HepG2 (cell line): ENCODE data around the gene SEMA7A. TPM values are rescaled to one million over a fixed set of nuclear protein-coding genes. Genes with fewer than 3 reads are reported as not detected.

Experiments used
- ATAC-seq: fragments of 200-7000 bp; cut with Tn5 transposase; 3 replicates; pipeline ENCODE4 v1.9.1; 2020; ENCODE audit warnings: mild to moderate bottlenecking, moderate library complexity
- BruUV-seq: library from RNA; stranded (reverse); fragments of 400-500 nt; replicated peaks from 2 replicates; lab custom pipeline; 2021; lab: Mats Ljungman, UMichigan
- CTCF ChIA-PET: fragments of 300-600 bp; formaldehyde crosslinking; extraction: SDS; loops from one replicate; lab custom pipeline; 2021; ENCODE audit warnings: low total read pairs, inconsistent platforms, low intra/inter-chr PET ratio; lab: Yijun Ruan, JAX
- POLR2A ChIA-PET: fragments of 350-600 bp; sonication (Branson Sonifier 250); formaldehyde crosslinking; loops from one replicate; lab custom pipeline; 2020; ENCODE audit warnings: antibody characterized with exemption, inconsistent platforms; lab: Yijun Ruan, JAX
- DNase-seq: peaks from one replicate; pipeline ENCODE4 v3.0.0-alpha.2; 2015; ENCODE audit warnings: low spot score
- FAIRE-seq: peaks from 3 replicates; lab custom pipeline; 2011; peaks lifted over from hg19 to GRCh38; lab: Jason Lieb, UNC
- H2AFZ ChIP-seq: one replicate; pipeline ENCODE4 v1.6.1; 2011; ENCODE audit warnings: low read length, inconsistent platforms
- H3K27ac ChIP-seq: fragments of 300-600 bp; 3 replicates; pipeline ENCODE4 v1.8.0; 2011; ENCODE audit warnings: mixed run types, mild to moderate bottlenecking, mixed read lengths, low read length, inconsistent platforms; ENCODE audit not compliant: insufficient read depth; ENCODE audit errors: extremely low read length
- H3K27me3 ChIP-seq, 2 experiments: fragments of 200-600 bp in 1 of 2; 2 replicates in 1 of 2; 3 replicates in 1 of 2; pipeline versions ENCODE4 v1.6.0 to v1.8.0; 2011; ENCODE audit warnings: low read length in 2 of 2, mild to moderate bottlenecking in 2 of 2, moderate library complexity in 2 of 2, inconsistent platforms in 1 of 2; ENCODE audit not compliant: insufficient read depth in 2 of 2, control insufficient read depth in 1 of 2
- H3K36me3 ChIP-seq, 2 experiments: fragments of 200-600 bp in 1 of 2; replicated peaks in 1 of 2; 2 replicates in 1 of 2; 3 replicates in 1 of 2; pipeline versions ENCODE4 v1.5.1 to v1.8.0; 2011; ENCODE audit warnings: low read length in 2 of 2, inconsistent platforms in 1 of 2; ENCODE audit not compliant: insufficient read depth in 2 of 2, control insufficient read depth in 1 of 2
- H3K4me1 ChIP-seq: 2 replicates; pipeline ENCODE4 v1.5.1; 2012; ENCODE audit warnings: low read length, inconsistent platforms; ENCODE audit not compliant: insufficient read depth
- H3K4me2 ChIP-seq: 2 replicates; pipeline ENCODE4 v1.6.0; 2011; ENCODE audit warnings: low read depth, low read length, inconsistent platforms
- H3K4me3 ChIP-seq, 3 experiments: fragments of 200-600 bp in 1 of 3; sonication (generic), shearing (Covaris generic) in 1 of 3; replicated peaks in 1 of 3; 2 replicates each; pipeline ENCODE4 v1.5.1; 2011 to 2016; ENCODE audit warnings: low read length in 3 of 3, inconsistent platforms in 2 of 3, low read depth in 2 of 3, mild to moderate bottlenecking in 2 of 3, control low read depth in 1 of 3, mixed read lengths in 1 of 3; ENCODE audit not compliant: insufficient read depth in 1 of 3
- H3K79me2 ChIP-seq: one replicate; pipeline ENCODE4 v1.6.1; 2011; ENCODE audit warnings: low read length, inconsistent platforms; ENCODE audit not compliant: insufficient read depth
- H3K9ac ChIP-seq: 2 replicates; pipeline ENCODE4 v1.6.0; 2011; ENCODE audit warnings: mild to moderate bottlenecking, low read depth, low read length, inconsistent platforms; ENCODE audit not compliant: insufficient read depth
- H3K9me3 ChIP-seq: 2 replicates; pipeline ENCODE4 v1.5.1; 2012; ENCODE audit warnings: mild to moderate bottlenecking, low read length
- H4K20me1 ChIP-seq: 2 replicates; pipeline ENCODE4 v1.6.0; 2011; ENCODE audit warnings: inconsistent platforms, mild to moderate bottlenecking, low read length, moderate library complexity; ENCODE audit not compliant: insufficient read depth
- CBX1 ChIP-seq: IDR thresholded peaks from one replicate; pipeline ENCODE4 v1.6.1; 2016; ENCODE audit warnings: antibody characterized with exemption, low read depth
- GABPA ChIP-seq, 2 experiments: IDR thresholded peaks; 2 replicates each; pipeline ENCODE4 v1.6.1; 2011 to 2016; ENCODE audit warnings: low read depth in 2 of 2, low read length in 1 of 2, missing biosample characterization in 1 of 2, missing genetic modification characterization in 1 of 2
- GABPB1 ChIP-seq: IDR thresholded peaks from 2 replicates; pipeline ENCODE4 v1.6.1; 2016; ENCODE audit warnings: mild to moderate bottlenecking, missing genetic modification reagents, moderate library complexity, missing compliant biosample characterization
- NFIB ChIP-seq: sonication (generic); formaldehyde crosslinking; IDR thresholded peaks from 2 replicates; pipeline ENCODE4 v1.9.0; 2021; ENCODE audit warnings: missing genetic modification reagents, mild to moderate bottlenecking, borderline replicate concordance
- SMAD3 ChIP-seq: sonication (generic); formaldehyde crosslinking; IDR thresholded peaks from 2 replicates; pipeline ENCODE4 v1.4.0; 2020; ENCODE audit warnings: missing genetic modification reagents
- ZNF143 ChIP-seq: sonication (generic); formaldehyde crosslinking; IDR thresholded peaks from 2 replicates; pipeline ENCODE4 v1.4.0; 2020; ENCODE audit warnings: missing genetic modification reagents
- ZNF205 ChIP-seq: IDR thresholded peaks from 2 replicates; pipeline ENCODE4 v1.6.1; 2018; ENCODE audit warnings: missing biosample characterization, missing genetic modification reagents
- ZNF468 ChIP-seq: sonication (generic); formaldehyde crosslinking; IDR thresholded peaks from 2 replicates; pipeline ENCODE4 v1.8.0; 2022; ENCODE audit warnings: mild to moderate bottlenecking, moderate library complexity, missing genetic modification reagents
- ZNF672 ChIP-seq: sonication (generic); formaldehyde crosslinking; IDR thresholded peaks from 2 replicates; pipeline ENCODE4 v1.8.1; 2022; ENCODE audit warnings: missing genetic modification reagents
- ZNF777 ChIP-seq: sonication (generic); formaldehyde crosslinking; IDR thresholded peaks from 2 replicates; pipeline ENCODE4 v1.4.0; 2020; ENCODE audit warnings: missing genetic modification reagents
- WGBS: methylation state at CpG from one replicate; pipeline ENCODE4 v1.1.6; 2017; ENCODE audit warnings: low lambda C conversion rate; 5-methylcytosine and 5-hydroxymethylcytosine counted together
- in situ Hi-C: cut with HindIII; loops from 2 replicates; pipeline ENCODE4 v1.10.0; 2017; ENCODE audit warnings: low pct_unique_long_range_greater_than_20kb; ENCODE audit not compliant: extremely low pct_ligation_motif_present
- intact Hi-C: fragments of 100-400 bp; cut with micrococcal nuclease; formaldehyde crosslinking; loops from one replicate; pipeline ENCODE4 v1.10.0; 2022; ENCODE audit not compliant: unreplicated experiment
- polyA plus RNA-seq, 8 experiments: library from polyadenylated mRNA; depleted of rRNA in 3 of 8; stranded (reverse) in 7 of 8; unstranded in 1 of 8; fragments of >200 nt; fragmentation: Illumina TruSeq in 4 of 8; extraction: Trizol in 4 of 8; gene quantifications; 2 replicates each; pipeline versions ENCODE4 v1.2.1 to v1.2.3, GENCODE V29; 2011 to 2016; ENCODE audit warnings: low read depth in 4 of 8, missing spikeins in 1 of 8, mixed read lengths in 1 of 8; ENCODE audit not compliant: insufficient read depth in 1 of 8
- total RNA-seq, 5 experiments: library from RNA; depleted of rRNA; stranded (reverse); fragments of >200 nt; fragmentation: Illumina TruSeq; extraction: Trizol; gene quantifications; 2 replicates each; pipeline ENCODE4 v1.2.3, GENCODE V29; 2016; ENCODE audit warnings: low read depth in 1 of 5
- TF ChIP-seq, protein P1 (sequence below): sonication (generic); formaldehyde crosslinking; IDR thresholded peaks from 2 replicates; pipeline ENCODE4 v1.5.1; 2020; ENCODE audit warnings: mild to moderate bottlenecking, missing genetic modification reagents, borderline replicate concordance
- TF ChIP-seq, protein P2 (sequence below): sonication (generic); formaldehyde crosslinking; IDR thresholded peaks from 2 replicates; pipeline ENCODE4 v1.8.0; 2022; ENCODE audit warnings: mild to moderate bottlenecking, missing genetic modification reagents, moderate library complexity
- TF ChIP-seq, protein P3 (sequence below): sonication (generic); formaldehyde crosslinking; IDR thresholded peaks from 2 replicates; pipeline ENCODE4 v1.5.0; 2020; ENCODE audit warnings: mild to moderate bottlenecking, missing genetic modification reagents

The SEMA7A gene
- total and polyA plus RNA-seq, 2 of the 13 experiments (the other 11 are each of a cell fraction or from before 2014, with no cell fraction given): 9.0 to 15.8 TPM

GRCh38 chr15:74428442-74428787 lies 5.3 kb downstream of the SEMA7A start:
- Histone ChIP-seq H3K36me3 (peaks cover 0 to 1% of the 10 kb centered on the region in 2 experiments; a peak in 3 of 5 replicates), H3K27ac (no peak overlapping the region), H3K4me2 (no peak overlapping the region), H4K20me1 (peaks cover 19% of the 10 kb centered on the region), H2AFZ (no peak overlapping the region), H3K27me3 (no peaks in the 10 kb centered on the region), H3K4me1 (peaks cover 94% of the 10 kb centered on the region), H3K79me2 (peaks cover 66% of the 10 kb centered on the region), H3K9ac (no peak overlapping the region), H3K9me3 (no peaks in the 10 kb centered on the region), H3K4me3 (no peak overlapping the region)
- no peak for ATAC-seq
- 96% methylated on average over 5 of the region's 5 CpGs for WGBS
- BruUV-seq: no TSS peak
- intact Hi-C loops: no loop called here
- ChIA-PET POLR2A (interaction anchor here (1.4 to 9.8 kb wide), 3 partner anchors 16 to 33 kb away, joined by 3 to 140 read pairs (median 4); partner anchors contain the start of gene UBL7), CTCF (no interaction called here)
- no peak for DNase-seq
- in situ Hi-C loops: no loop called here
- TF ChIP-seq ZNF143 (CRISPR knock-in tag) (no peak), ZNF672 (no peak), CBX1 (no peak), ZNF205 (CRISPR knock-in tag) (no peak)
- no peak for FAIRE-seq

DNA sequence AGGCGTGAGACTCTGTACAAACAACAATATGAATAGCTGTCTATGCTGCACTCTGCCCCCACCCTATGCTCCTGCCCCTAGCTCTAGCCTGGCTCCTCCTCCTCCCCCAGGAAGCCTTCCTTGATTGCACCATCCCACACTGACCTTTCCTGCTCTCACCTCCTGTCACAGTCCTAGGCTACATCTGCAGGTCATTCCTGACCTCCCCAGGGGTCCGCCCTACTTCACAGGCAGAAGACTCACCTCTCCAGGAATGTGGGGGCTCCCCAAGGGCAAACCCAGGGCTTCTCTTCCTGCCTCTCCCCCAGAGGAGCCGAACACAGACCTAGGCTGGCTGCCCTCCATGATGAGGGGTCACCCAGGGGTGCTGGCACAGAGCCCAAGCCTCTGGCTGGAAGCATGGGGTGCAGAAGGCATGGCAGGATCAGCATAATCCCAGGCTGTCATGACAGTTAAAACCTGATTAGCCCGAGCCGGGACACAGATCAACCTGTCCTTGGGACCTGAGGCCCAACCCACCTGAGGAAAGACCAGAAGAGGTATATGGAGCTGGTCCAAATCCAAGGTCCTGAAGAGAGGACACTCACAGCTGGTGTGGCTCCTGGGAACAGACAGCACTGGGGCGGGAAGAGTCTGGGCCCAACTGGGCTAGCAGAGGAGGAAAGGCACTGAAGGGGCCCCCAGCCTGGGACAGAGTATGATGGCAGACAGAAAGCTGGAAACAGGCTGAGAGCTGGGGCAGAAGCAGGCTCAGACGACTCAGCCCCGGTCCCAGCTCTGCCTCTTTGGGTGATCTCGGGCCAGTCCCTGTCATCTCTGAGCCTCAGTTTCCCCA lies 5.9 kb downstream of the SEMA7A start:
- H3K27ac ChIP-seq: peak overlapping the region; percentile 33
- ChIA-PET CTCF (no interaction called here), POLR2A (interaction anchor here (0.8 to 9.8 kb wide), 3 partner anchors 9 to 33 kb away, joined by 3 to 140 read pairs (median 10); partner anchors contain the start of gene UBL7)
- no TSS peak for BruUV-seq
- no peak overlapping the region for H2AFZ ChIP-seq
- no peak overlapping the region for H3K9ac ChIP-seq
- WGBS: 81% methylated on average over 8 of the region's 9 CpGs
- H3K4me1 ChIP-seq: peaks cover 100% of the 10 kb centered on the region
- H3K9me3 ChIP-seq: no peaks in the 10 kb centered on the region
- FAIRE-seq (no peak), ATAC-seq (peak; percentile 5), DNase-seq (peak; percentile 58)
- H3K4me2 ChIP-seq: no peak overlapping the region
- H3K79me2 ChIP-seq: peaks cover 65% of the 10 kb centered on the region
- no peaks in the 10 kb centered on the region for H3K27me3 ChIP-seq
- in situ Hi-C loops (no loop called here), intact Hi-C loops (no loop called here)
- peaks cover 0 to 1% of the 10 kb centered on the region in 2 experiments; a peak in 3 of 5 replicates for H3K36me3 ChIP-seq
- no peak overlapping the region for H3K4me3 ChIP-seq
- peaks cover 19% of the 10 kb centered on the region for H4K20me1 ChIP-seq
- TF ChIP-seq, protein P1, sequence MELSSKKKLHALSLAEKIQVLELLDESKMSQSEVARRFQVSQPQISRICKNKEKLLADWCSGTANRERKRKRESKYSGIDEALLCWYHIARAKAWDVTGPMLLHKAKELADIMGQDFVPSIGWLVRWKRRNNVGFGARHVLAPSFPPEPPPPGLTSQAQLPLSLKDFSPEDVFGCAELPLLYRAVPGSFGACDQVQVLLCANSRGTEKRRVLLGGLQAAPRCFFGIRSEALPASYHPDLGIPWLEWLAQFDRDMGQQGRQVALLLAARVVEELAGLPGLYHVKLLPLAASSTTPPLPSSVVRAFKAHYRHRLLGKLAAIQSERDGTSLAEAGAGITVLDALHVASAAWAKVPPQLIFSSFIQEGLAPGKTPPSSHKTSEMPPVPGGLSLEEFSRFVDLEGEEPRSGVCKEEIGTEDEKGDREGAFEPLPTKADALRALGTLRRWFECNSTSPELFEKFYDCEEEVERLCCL (CRISPR knock-in tag): no peak
- TF ChIP-seq SMAD3 (CRISPR knock-in tag) (no peak), ZNF777 (CRISPR knock-in tag) (0 out of 2 replicates have a peak, but pooled peaks have one; percentile 10), NFIB (CRISPR knock-in tag) (no peak), ZNF468 (CRISPR knock-in tag) (no peak), GABPA (IDR thresholded peaks at IDR 0.05; ENCODE audit: low read depth, low read length) (no peak), GABPA (CRISPR knock-in tag; IDR thresholded peaks at IDR 0.05; ENCODE audit: low read depth) (no peak), GABPB1 (CRISPR knock-in tag) (0 out of 2 replicates have a peak, but pooled peaks have one; percentile 17)
- TF ChIP-seq, protein P2, sequence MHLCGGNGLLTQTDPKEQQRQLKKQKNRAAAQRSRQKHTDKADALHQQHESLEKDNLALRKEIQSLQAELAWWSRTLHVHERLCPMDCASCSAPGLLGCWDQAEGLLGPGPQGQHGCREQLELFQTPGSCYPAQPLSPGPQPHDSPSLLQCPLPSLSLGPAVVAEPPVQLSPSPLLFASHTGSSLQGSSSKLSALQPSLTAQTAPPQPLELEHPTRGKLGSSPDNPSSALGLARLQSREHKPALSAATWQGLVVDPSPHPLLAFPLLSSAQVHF: no peak
- TF ChIP-seq, protein P3, sequence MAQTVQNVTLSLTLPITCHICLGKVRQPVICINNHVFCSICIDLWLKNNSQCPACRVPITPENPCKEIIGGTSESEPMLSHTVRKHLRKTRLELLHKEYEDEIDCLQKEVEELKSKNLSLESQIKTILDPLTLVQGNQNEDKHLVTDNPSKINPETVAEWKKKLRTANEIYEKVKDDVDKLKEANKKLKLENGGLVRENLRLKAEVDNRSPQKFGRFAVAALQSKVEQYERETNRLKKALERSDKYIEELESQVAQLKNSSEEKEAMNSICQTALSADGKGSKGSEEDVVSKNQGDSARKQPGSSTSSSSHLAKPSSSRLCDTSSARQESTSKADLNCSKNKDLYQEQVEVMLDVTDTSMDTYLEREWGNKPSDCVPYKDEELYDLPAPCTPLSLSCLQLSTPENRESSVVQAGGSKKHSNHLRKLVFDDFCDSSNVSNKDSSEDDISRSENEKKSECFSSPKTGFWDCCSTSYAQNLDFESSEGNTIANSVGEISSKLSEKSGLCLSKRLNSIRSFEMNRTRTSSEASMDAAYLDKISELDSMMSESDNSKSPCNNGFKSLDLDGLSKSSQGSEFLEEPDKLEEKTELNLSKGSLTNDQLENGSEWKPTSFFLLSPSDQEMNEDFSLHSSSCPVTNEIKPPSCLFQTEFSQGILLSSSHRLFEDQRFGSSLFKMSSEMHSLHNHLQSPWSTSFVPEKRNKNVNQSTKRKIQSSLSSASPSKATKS (CRISPR knock-in tag): no peak
